Measurements from ENCODE around the gene BPIFB4. TPM values are rescaled to one million over a fixed set of nuclear protein-coding genes. Genes with fewer than 3 reads are reported as not detected.

BPIFB4 gene
- total RNA-seq, 1 experiment from 2014 or later, result not detected

DNA sequence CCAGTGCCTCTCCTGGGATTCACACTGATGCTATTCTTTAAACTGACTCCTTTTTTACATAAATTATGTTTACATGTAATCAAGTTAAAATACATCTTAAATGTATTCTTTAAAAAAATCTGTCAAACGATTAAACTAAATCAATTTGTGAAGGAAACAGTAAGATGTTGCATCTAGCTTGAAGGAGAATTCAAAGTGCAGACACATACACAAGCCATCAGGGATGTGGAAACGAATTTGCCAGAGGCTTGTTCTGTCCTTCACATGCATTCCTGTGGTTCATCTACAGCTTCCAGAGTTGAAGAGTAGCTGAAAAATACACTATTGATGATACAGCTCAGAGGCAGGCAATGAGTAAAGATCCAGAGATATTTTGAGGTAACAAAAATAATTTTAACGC is 33.0 kb upstream of the BPIFB4 start:
- H3K27me3 ChIP-seq (replicated peaks), result no peaks in the 10 kb centered on the region
- H3K27ac ChIP-seq, result no peak overlapping the region
- H3K4me1 ChIP-seq (replicated peaks), result no peaks in the 10 kb centered on the region
- DNase-seq (ENCODE audit: low read depth in 1 of 2, low spot score in 2 of 2), result no peak
- no peak overlapping the region for H3K4me3 ChIP-seq
- no peaks in the 10 kb centered on the region for H3K36me3 ChIP-seq
- peaks cover 9% of the 10 kb centered on the region for H3K9me3 ChIP-seq (replicated peaks)

DNA sequence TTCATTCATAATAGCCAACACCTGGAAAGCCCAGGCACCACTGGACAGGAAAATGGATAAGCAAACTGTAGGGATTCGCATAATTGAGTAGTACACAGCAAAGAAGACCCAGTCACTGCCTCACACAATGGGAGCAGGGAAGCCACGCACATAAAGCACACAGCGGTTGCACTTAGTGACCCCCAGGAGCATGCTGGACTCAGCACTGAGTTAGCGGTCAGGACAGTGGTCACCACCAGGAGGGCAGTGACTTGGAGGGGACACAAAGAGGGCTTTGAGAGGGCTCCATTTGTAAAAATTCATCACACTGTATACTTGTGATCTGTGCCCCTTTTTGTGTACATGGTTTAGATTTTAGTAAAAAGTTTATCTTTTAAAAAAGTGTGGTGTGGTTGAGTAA is 28.1 kb upstream of the BPIFB4 start:
- no peaks in the 10 kb centered on the region for H3K4me1 ChIP-seq (replicated peaks)
- H3K36me3 ChIP-seq, result no peaks in the 10 kb centered on the region
- H3K4me3 ChIP-seq, result no peak overlapping the region
- no peak for DNase-seq (ENCODE audit: low read depth in 1 of 2, low spot score in 2 of 2)
- H3K27me3 ChIP-seq (replicated peaks), result no peaks in the 10 kb centered on the region
- H3K9me3 ChIP-seq (replicated peaks), result no peaks in the 10 kb centered on the region; the same call in 1 of the 2 replicates
- H3K27ac ChIP-seq, result no peak overlapping the region

DNA sequence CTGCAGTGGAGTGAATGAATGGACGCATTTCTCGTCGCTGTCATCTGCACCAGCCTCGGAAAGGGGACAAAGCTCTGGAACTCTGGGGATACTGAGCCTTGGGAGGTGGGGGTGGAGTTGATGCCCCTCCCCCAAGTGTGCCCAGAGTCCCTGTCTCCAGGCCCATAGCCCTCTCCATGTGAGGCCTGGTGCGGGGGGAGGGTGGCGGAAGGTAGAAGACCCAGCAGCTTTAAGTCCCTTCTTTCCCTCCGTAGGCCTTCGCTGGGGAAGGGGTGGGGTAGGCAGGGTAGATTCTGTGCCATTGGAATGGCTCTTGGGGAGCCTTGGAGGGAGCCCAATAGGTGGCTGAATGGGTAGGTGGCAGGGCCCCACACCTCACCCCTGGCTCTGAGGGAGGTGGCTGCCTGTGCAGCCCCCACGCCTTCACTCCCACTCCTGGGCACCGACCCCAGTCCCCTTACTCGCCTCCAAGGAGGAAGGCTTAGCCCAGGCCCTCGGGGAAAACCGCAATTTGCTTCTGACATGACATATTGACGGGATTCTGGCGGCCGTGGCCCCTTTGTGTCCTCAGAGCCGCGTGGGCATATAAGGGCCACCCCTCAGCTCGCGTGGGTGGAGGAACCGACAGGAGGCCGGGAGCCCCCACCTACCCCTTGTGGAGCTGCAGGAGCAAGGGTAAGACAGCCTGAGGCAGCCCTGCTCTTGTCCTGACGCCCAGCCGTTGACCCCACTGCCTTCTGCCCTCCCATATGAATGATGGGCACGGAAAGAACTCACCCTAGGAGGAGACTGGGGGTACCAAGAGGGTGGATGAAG is 25.9 kb upstream of the BPIFB4 start, which contains the start of gene BPIFB3:
Gene BPIFB3 (plus strand): TSS at position 613 of the 816 bp plus-strand sequence. CDS start 1,533 bp downstream, outside the sequence.
- H3K27me3 ChIP-seq (replicated peaks), result no peaks in the 10 kb centered on the region
- no peak within 1 kb of the TSS for H3K4me3 ChIP-seq
- no peaks in the 10 kb centered on the region for H3K36me3 ChIP-seq
- no peak for DNase-seq (ENCODE audit: low read depth in 1 of 2, low spot score in 2 of 2)
- no peaks in the 10 kb centered on the region for H3K4me1 ChIP-seq (replicated peaks)
- H3K27ac ChIP-seq, result no peak within 1 kb of the TSS
- H3K9me3 ChIP-seq (replicated peaks), result no peaks in the 10 kb centered on the region

DNA sequence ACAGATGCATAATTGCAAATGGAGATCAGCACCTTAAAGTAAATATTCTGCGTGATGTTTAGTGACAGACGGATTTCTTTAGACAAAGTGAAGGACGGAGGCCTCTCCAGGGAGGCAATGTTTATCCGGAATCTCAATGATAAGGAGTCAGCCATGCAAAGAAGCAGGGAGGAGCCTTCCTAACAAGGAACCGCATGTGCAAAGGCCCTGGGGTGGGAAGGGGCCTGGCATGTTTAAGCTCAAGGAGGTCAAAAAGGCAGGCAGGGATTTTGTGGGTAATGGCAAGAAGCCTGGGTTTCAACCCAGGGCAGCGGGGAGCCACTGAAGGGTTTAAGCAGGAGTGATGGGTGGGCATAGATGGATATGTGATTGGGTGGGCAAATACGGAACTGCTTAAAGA is 25.1 kb upstream of the BPIFB4 start:
- DNase-seq (ENCODE audit: low read depth in 1 of 2, low spot score in 2 of 2), result no peak
- Histone ChIP-seq H3K27ac (no peak overlapping the region), H3K36me3 (no peaks in the 10 kb centered on the region), H3K4me1 (replicated peaks) (no peaks in the 10 kb centered on the region), H3K9me3 (replicated peaks) (no peaks in the 10 kb centered on the region), H3K4me3 (no peak overlapping the region), H3K27me3 (replicated peaks) (no peaks in the 10 kb centered on the region)

DNA sequence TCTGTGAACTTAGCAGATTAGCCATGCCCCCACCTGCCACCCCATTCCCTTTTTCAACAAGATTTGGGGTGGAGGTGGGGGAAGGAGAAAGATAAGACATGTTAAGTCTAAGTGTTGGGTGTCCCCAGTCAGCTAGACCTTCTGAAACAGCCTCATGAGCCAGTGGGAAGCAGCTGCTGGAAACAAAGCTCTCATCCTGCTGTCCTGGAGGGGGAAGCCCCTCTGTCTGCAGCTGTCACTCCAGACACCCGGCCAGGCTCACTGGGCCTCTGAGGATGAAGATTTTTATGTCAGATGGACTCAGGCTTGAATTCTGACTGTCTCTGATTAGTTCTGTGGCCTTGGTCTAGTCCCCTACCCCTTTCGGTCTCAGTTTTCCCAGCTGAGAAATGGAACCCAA is 24.7 kb upstream of the BPIFB4 start:
- Histone ChIP-seq H3K4me3 (no peak overlapping the region), H3K27me3 (replicated peaks) (no peaks in the 10 kb centered on the region), H3K9me3 (replicated peaks) (no peaks in the 10 kb centered on the region), H3K36me3 (no peaks in the 10 kb centered on the region), H3K4me1 (replicated peaks) (no peaks in the 10 kb centered on the region), H3K27ac (no peak overlapping the region)
- no peak for DNase-seq (ENCODE audit: low read depth in 1 of 2, low spot score in 2 of 2)

- Histone ChIP-seq H3K27me3 (replicated peaks) (no peaks in the 10 kb centered on the region), H3K27ac (no peak overlapping the region), H3K4me1 (replicated peaks) (no peaks in the 10 kb centered on the region), H3K4me3 (no peak overlapping the region), H3K9me3 (replicated peaks) (no peaks in the 10 kb centered on the region), H3K36me3 (no peaks in the 10 kb centered on the region)
- DNase-seq (ENCODE audit: low read depth in 1 of 2, low spot score in 2 of 2), result no peak
Measured at GRCh38 chr20:33059136-33059535, 20.3 kb upstream of the BPIFB4 start.

- no peak for DNase-seq (ENCODE audit: low read depth in 1 of 2, low spot score in 2 of 2)
- H3K9me3 ChIP-seq (replicated peaks), result no peaks in the 10 kb centered on the region
Measured at GRCh38 chr20:33059741-33060390, 19.6 kb upstream of the BPIFB4 start.

GRCh38 chr20:33061658-33062028 is 17.8 kb upstream of the BPIFB4 start:
- no peak for DNase-seq (ENCODE audit: low read depth in 1 of 2, low spot score in 2 of 2)
- no peaks in the 10 kb centered on the region for H3K4me1 ChIP-seq (replicated peaks)
- H3K9me3 ChIP-seq (replicated peaks), result no peaks in the 10 kb centered on the region
- 0 out of 2 replicates have a peak, but pooled peaks cover 3% of the 10 kb centered on the region for H3K27me3 ChIP-seq (replicated peaks)
- no peak overlapping the region for H3K4me3 ChIP-seq
- no peak overlapping the region for H3K27ac ChIP-seq
- no peaks in the 10 kb centered on the region for H3K36me3 ChIP-seq

More at GRCh38 chr20:33059741-33060390, 19.6 kb upstream of the BPIFB4 start:
- Histone ChIP-seq H3K4me3 (no peak overlapping the region), H3K4me1 (replicated peaks) (no peaks in the 10 kb centered on the region), H3K36me3 (no peaks in the 10 kb centered on the region), H3K27me3 (replicated peaks) (0 out of 2 replicates have a peak, but pooled peaks cover under 1% of the 10 kb centered on the region), H3K27ac (no peak overlapping the region)

GRCh38 chr20:33062105-33062824 is 17.2 kb upstream of the BPIFB4 start:
- DNase-seq (ENCODE audit: low read depth in 1 of 2, low spot score in 2 of 2), result no peak
- H3K27ac ChIP-seq, result no peak overlapping the region
- 0 out of 2 replicates have a peak, but pooled peaks cover 3% of the 10 kb centered on the region for H3K27me3 ChIP-seq (replicated peaks)
- no peaks in the 10 kb centered on the region for H3K36me3 ChIP-seq
- no peak overlapping the region for H3K4me3 ChIP-seq
- H3K9me3 ChIP-seq (replicated peaks), result no peaks in the 10 kb centered on the region
- H3K4me1 ChIP-seq (replicated peaks), result no peaks in the 10 kb centered on the region

DNA sequence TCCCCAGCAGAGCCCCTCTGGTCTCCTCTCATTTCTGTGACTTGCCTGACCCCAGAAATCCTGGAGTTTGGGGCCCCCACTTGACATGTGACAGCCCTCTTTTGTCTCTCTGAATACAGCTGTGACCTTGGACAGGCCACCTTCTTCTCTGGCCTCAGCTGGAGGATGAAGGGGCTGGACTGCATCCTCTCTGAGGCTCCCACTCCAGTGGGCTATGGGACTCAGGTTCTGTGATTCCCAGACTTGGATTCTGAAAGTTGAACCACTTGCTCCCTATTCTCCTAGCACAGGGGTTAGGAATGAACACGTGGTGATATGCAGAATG is 16.7 kb upstream of the BPIFB4 start:
- no peaks in the 10 kb centered on the region for H3K9me3 ChIP-seq (replicated peaks)
- no peaks in the 10 kb centered on the region for H3K4me1 ChIP-seq (replicated peaks)
- no peak overlapping the region for H3K27ac ChIP-seq
- 0 out of 2 replicates have a peak, but pooled peaks cover 3% of the 10 kb centered on the region for H3K27me3 ChIP-seq (replicated peaks)
- no peak overlapping the region for H3K4me3 ChIP-seq
- no peaks in the 10 kb centered on the region for H3K36me3 ChIP-seq
- DNase-seq (ENCODE audit: low read depth in 1 of 2, low spot score in 2 of 2), result no peak

DNA sequence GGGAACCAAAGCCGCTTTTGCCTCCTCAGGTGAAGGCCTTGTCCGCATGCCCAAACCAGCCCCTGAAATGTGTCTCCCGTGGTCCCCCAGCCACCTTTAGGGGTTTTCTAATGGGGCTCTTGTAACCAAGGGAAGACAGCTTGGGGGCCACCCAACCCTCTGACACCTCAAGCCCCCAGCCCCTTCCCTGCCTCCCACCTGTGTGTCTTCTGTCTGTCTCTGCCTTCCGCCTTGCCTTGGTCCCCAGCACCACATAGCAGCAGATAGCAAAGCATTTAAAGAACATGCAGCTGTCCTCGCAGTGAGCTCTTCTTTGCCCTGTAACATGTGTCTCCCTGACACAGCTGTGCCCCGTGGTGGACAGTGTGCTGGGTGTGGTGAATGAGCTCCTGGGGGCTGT is 16.2 kb upstream of the BPIFB4 start:
- Histone ChIP-seq H3K27me3 (replicated peaks) (0 out of 2 replicates have a peak, but pooled peaks cover 3% of the 10 kb centered on the region), H3K36me3 (no peaks in the 10 kb centered on the region), H3K9me3 (replicated peaks) (no peaks in the 10 kb centered on the region), H3K4me1 (replicated peaks) (no peaks in the 10 kb centered on the region), H3K27ac (no peak overlapping the region), H3K4me3 (no peak overlapping the region)
- no peak for DNase-seq (ENCODE audit: low read depth in 1 of 2, low spot score in 2 of 2)

DNA sequence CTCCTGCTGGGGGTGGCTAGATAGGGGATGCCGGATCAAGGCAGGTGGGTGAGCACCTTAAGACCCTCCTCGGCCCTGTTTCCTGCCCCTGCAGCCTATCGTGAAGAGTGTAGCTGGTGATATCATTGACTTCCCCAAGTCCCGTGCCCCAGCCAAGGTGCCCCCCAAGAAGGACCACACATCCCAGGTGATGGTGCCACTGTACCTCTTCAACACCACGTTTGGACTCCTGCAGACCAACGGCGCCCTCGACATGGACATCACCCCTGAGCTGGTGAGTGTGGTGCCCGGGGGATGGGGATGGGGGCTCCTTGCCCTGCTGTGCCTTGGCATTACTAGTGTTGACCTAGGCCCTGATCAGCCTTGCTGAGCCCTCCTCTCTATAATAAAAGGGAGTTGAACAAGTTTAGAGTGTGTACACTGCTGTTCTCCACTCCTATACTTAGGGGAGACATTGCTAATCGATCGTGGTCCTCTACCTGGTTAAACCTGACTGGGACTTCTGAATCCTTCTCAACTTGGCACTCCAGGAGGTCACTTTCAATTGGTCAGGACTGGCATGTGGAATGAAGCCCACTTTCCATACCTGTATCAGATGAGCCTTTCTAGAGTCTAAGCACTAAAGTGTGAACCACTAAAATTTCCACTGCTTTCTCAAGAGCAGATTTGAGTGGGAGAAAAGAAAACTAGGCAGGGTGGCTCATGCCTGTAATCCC is 14.7 kb upstream of the BPIFB4 start:
- no peaks in the 10 kb centered on the region for H3K4me1 ChIP-seq (replicated peaks)
- no peak for DNase-seq (ENCODE audit: low read depth in 1 of 2, low spot score in 2 of 2)
- H3K4me3 ChIP-seq, result no peak overlapping the region
- no peak overlapping the region for H3K27ac ChIP-seq
- H3K9me3 ChIP-seq (replicated peaks), result no peaks in the 10 kb centered on the region
- no peaks in the 10 kb centered on the region for H3K36me3 ChIP-seq
- H3K27me3 ChIP-seq (replicated peaks), result 0 out of 2 replicates have a peak, but pooled peaks cover 3% of the 10 kb centered on the region

DNA sequence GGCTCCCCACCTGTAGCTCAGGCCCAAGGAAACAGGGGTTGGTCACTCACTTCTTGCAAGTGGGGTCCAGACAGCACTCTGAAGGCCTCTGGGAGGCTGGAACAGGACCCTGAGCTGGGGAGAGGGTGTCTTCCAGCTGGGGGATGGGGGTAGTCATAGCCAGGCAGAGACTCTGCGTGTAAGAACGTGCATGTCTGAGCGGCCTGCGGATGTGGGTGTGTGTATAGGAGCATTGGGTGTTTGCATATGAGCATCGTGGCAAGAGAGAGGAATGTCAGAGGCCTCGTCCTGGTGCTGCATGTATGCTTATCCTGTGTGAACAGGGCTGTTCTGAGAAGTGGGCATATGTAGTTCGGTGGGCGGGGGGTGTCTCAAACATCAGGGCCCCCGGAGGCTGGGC is 13.7 kb upstream of the BPIFB4 start:
- 0 out of 2 replicates have a peak, but pooled peaks cover 3% of the 10 kb centered on the region for H3K27me3 ChIP-seq (replicated peaks)
- H3K4me3 ChIP-seq, result no peak overlapping the region
- no peaks in the 10 kb centered on the region for H3K36me3 ChIP-seq
- DNase-seq (ENCODE audit: low read depth in 1 of 2, low spot score in 2 of 2), result no peak
- no peaks in the 10 kb centered on the region for H3K4me1 ChIP-seq (replicated peaks)
- no peaks in the 10 kb centered on the region for H3K9me3 ChIP-seq (replicated peaks)
- no peak overlapping the region for H3K27ac ChIP-seq

Measured in SJSA1 (cell line).